Vagina (tissue), 2 donors: ENCODE results near the gene C22orf31. TPM values are rescaled to one million over a fixed set of nuclear protein-coding genes. Genes with fewer than 3 reads are reported as not detected.

Experiments used
- DNase-seq, 2 donors: peaks; one replicate each; pipeline ENCODE4 v3.0.0-alpha.2; 2017; ENCODE audit errors: extremely low spot score in 2 of 2
- H3K27ac ChIP-seq: fragments of 200-600 bp; sonication (generic); one replicate; pipeline ENCODE4 v1.5.1; 2019
- H3K27me3 ChIP-seq: fragments of 200-600 bp; sonication (generic); one replicate; pipeline ENCODE4 v1.5.1; 2019
- H3K36me3 ChIP-seq, 2 donors: fragments of 200-600 bp; sonication (generic); one replicate each; pipeline ENCODE4 v1.5.1; 2017 to 2019
- H3K4me1 ChIP-seq: fragments of 200-600 bp; sonication (generic); one replicate; pipeline ENCODE4 v1.5.1; 2019
- H3K4me3 ChIP-seq, 2 donors: fragments of 200-600 bp; sonication (generic); 1 replicate in 1 of 2; 2 replicates in 1 of 2; pipeline ENCODE4 v1.5.1; 2016 to 2019
- H3K9me3 ChIP-seq: fragments of 200-600 bp; sonication (generic); one replicate; pipeline ENCODE4 v1.5.1; 2019
- POLR2A ChIP-seq, 2 donors: fragments of 450-650 bp; IDR thresholded peaks; one replicate each; pipeline ENCODE4 v1.6.1; 2017; ENCODE audit warnings: antibody characterized with exemption in 2 of 2, mild to moderate bottlenecking in 2 of 2, moderate library complexity in 2 of 2
- POLR2AphosphoS5 ChIP-seq, 2 donors: sonication (generic); formaldehyde crosslinking; IDR thresholded peaks; one replicate each; pipeline ENCODE4 v1.9.0; 2017; ENCODE audit warnings: antibody characterized with exemption in 2 of 2, mild to moderate bottlenecking in 2 of 2, low read depth in 1 of 2; ENCODE audit not compliant: insufficient read depth in 1 of 2
- intact Hi-C: fragments of 100-400 bp; cut with DNase I; formaldehyde crosslinking; loops from one replicate; pipeline ENCODE4 v1.15.1; 2023
- total RNA-seq: library from RNA; depleted of rRNA; stranded (reverse); fragments of >200 nt; gene quantifications from one replicate; pipeline ENCODE4 v1.2.3, GENCODE V29; 2016
- TF ChIP-seq, protein P1 (sequence below), 3 experiments: fragments of 450-650 bp in 2 of 3; fragments of 200-600 bp in 1 of 3; sonication (generic) in 1 of 3; IDR thresholded peaks; one replicate each; pipeline ENCODE4 v1.5.1; 2017 to 2019; ENCODE audit warnings: antibody characterized with exemption in 3 of 3, mild to moderate bottlenecking in 2 of 3, moderate library complexity in 2 of 3

The C22orf31 gene
- total RNA-seq, 1 donor from 2014 or later, result not detected

DNA sequence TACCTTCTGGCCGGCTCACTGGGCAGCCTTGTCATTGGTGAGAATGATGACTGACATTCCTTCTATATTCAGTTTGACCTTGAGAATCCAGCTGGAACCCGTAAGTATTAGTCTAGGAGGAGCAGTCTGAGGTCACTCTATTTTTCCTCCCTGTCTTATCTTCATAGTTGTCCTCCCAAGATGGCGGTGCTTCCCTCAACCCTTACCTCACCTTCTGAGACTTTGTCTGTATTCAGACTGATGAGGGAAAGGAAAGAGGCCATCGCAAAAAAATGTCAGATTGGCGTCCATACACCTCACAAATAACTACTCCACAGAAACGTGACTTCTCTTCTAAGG is 17.2 kb upstream of the C22orf31 start:
- H3K9me3 ChIP-seq, result no peaks in the 10 kb centered on the region
- peak overlapping the region; percentile 51 for H3K27ac ChIP-seq
- H3K4me3 ChIP-seq, result no peak overlapping the region
- DNase-seq, result no peak
- TF ChIP-seq, protein P1, sequence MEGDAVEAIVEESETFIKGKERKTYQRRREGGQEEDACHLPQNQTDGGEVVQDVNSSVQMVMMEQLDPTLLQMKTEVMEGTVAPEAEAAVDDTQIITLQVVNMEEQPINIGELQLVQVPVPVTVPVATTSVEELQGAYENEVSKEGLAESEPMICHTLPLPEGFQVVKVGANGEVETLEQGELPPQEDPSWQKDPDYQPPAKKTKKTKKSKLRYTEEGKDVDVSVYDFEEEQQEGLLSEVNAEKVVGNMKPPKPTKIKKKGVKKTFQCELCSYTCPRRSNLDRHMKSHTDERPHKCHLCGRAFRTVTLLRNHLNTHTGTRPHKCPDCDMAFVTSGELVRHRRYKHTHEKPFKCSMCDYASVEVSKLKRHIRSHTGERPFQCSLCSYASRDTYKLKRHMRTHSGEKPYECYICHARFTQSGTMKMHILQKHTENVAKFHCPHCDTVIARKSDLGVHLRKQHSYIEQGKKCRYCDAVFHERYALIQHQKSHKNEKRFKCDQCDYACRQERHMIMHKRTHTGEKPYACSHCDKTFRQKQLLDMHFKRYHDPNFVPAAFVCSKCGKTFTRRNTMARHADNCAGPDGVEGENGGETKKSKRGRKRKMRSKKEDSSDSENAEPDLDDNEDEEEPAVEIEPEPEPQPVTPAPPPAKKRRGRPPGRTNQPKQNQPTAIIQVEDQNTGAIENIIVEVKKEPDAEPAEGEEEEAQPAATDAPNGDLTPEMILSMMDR (IDR thresholded peaks at IDR 0.05), result no peak
- TF ChIP-seq POLR2A (IDR thresholded peaks at IDR 0.05), result no peak
- no peak for TF ChIP-seq POLR2AphosphoS5 (IDR thresholded peaks at IDR 0.05; ENCODE audit: insufficient read depth in 1 of 2, low read depth in 1 of 2)
- H3K27me3 ChIP-seq, result no peaks in the 10 kb centered on the region
- H3K4me1 ChIP-seq, result peaks cover 65% of the 10 kb centered on the region
- intact Hi-C loops, result no loop called here
- no peaks in the 10 kb centered on the region for H3K36me3 ChIP-seq

DNA sequence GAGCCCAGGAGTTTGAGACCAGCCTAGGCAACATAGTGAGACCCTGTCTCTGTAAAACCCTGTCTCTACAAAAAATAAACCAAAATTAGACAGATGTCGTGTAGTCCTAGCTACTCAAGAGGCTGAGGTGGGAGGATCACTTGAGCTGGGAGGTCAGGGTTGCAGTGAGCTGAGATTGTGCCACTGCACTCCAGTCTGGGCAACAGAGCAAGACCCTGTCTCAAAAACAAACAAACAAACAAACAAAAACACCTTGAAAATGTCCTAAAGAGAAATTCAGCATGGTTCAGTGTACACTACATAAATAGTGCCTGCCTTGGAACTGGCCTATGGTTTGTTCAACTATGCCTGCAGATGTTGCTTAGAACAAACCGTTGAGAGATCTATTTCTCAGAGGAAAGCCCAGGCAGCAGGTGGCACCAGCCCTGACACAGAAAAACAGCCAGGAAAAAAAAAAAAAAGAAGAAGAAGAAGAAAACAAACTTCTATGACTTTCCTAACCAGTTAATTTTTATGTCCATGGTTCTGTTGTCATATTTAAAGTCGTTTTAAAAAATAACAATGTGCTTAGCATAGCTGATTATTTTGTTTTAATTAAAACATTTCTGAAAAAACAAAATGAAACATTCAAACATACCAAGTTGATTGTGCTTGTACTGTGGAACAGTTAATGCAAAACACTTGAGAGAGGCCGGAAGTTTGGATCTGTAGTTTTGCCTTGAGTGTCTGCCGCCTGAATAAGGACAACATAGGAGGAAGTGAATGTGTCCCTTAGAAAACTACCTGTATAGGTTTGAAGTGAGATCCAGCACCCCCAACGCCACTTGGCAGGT is 16.6 kb upstream of the C22orf31 start:
- DNase-seq, result no peak
- Histone ChIP-seq H3K9me3 (no peaks in the 10 kb centered on the region), H3K27me3 (no peaks in the 10 kb centered on the region), H3K4me3 (no peak overlapping the region), H3K4me1 (peaks cover 71% of the 10 kb centered on the region), H3K36me3 (no peaks in the 10 kb centered on the region), H3K27ac (no peak overlapping the region)
- TF ChIP-seq, protein P1 (IDR thresholded peaks at IDR 0.05), result no peak
- TF ChIP-seq POLR2AphosphoS5 (IDR thresholded peaks at IDR 0.05; ENCODE audit: insufficient read depth in 1 of 2, low read depth in 1 of 2) (no peak), POLR2A (IDR thresholded peaks at IDR 0.05) (no peak)
- intact Hi-C loops, result no loop called here

DNA sequence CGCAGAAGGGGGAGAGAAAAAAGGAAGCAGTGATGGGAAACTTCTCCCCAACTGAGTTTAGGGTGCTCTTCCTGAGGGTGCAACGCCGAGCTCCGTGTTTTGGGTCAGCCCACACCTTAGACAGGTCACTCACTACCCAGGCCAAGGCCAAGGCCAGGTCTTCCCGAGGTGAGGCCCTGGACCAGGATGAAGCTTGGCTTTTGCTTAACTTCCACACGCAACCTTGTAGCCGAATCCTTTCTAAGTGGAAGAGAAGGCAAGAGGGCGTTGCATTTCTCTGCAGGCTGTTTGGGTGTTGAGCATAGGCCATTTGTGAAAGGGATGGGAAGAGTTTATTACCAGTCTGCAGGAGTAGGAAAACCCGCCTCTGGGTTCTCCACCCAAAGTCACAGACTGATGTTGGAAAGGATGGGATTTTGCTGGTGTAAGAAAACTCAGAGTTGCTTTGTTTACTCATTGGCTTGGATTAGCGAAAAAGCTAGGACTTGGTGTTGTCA is 12.7 kb upstream of the C22orf31 start:
- intact Hi-C loops, result no loop called here
- Histone ChIP-seq H3K27me3 (no peaks in the 10 kb centered on the region), H3K9me3 (no peaks in the 10 kb centered on the region), H3K4me3 (peak overlapping the region; percentile 79 to 82), H3K36me3 (no peaks in the 10 kb centered on the region), H3K27ac (peak overlapping the region; percentile 84), H3K4me1 (peaks cover 53% of the 10 kb centered on the region)
- DNase-seq, result no peak
- no peak for TF ChIP-seq POLR2AphosphoS5 (IDR thresholded peaks at IDR 0.05; ENCODE audit: insufficient read depth in 1 of 2, low read depth in 1 of 2)

DNA sequence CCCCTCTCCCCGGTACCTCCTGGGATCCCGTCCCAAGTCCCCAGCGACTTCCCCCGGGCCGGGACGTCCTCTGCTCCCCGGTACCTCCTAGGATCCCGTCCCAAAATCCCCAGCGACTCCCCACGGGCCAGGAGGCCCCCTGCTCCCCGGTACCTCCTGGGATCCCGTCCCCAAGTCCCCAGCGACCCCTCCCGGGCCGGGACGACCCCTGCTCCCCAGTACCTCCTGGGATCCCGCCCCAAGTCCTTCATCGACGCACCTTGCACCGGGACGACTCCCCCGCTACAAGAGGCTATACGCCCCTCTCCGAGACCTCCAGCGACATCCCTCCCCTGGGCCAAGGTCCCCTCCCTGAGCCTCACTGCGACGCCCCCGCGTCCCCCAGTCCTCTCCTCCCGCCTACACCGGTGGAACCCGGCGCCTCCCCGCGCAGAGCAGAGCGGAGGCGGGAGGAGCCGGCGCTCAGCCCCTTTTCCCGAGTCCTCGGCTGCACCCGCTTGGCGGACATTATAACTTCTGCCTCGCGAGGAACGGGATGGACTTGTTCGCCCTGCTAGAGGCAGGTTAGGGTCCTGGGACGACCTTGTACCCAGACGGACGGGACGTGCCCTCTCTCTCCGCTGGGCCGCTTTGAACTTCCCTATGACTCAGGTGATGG is 12.1 kb upstream of the C22orf31 start:
- peak overlapping the region; percentile 84 for H3K27ac ChIP-seq
- DNase-seq, result no peak
- intact Hi-C loops, result no loop called here
- H3K4me3 ChIP-seq, result peak overlapping the region; percentile 79 to 82
- TF ChIP-seq, protein P1 (IDR thresholded peaks at IDR 0.05), result no peak
- TF ChIP-seq POLR2AphosphoS5 (IDR thresholded peaks at IDR 0.05; ENCODE audit: insufficient read depth in 1 of 2, low read depth in 1 of 2), result peak in 1 of 2 donors; percentile 33
- H3K36me3 ChIP-seq, result no peaks in the 10 kb centered on the region
- H3K27me3 ChIP-seq, result no peaks in the 10 kb centered on the region
- H3K9me3 ChIP-seq, result no peaks in the 10 kb centered on the region
- peaks cover 48% of the 10 kb centered on the region for H3K4me1 ChIP-seq

DNA sequence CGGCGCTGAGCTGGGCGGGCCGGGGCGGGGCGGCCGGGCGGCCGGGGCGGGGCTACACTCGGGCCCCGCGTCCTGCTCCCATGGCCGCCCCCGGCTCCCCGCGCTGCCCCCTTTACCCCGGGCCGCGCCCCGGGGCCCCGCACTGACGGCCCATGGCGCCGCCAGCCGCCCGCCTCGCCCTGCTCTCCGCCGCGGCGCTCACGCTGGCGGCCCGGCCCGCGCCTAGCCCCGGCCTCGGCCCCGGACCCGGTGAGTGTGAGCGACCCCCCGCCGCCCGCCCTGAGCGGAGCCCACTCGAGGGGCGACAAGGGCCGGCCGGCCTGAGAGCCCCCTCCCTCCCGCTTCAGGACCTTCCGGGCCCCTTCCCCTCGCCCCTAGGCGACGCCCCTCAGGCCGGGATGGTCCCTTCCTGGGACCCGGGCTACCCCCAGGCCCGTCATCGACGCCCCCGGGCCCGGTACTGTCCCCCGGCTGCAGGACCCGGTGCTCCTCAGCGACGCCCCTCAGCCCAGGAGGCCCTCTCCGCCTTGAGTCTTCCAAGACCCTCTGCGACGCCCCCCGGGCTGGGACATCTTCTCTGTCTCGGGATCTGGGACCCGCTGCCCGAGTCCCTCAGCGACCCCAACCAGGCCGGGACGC is 11.5 kb upstream of the C22orf31 start, which contains the start of gene KREMEN1:
Gene KREMEN1, plus strand, starts transcription at position 57 of the 639 bp plus-strand sequence. Its CDS starts 96 bp downstream, at position 153.
- peak within 1 kb of the TSS; percentile 84 for H3K27ac ChIP-seq
- no peaks in the 10 kb centered on the region for H3K27me3 ChIP-seq
- peaks cover 45% of the 10 kb centered on the region for H3K4me1 ChIP-seq
- H3K9me3 ChIP-seq, result no peaks in the 10 kb centered on the region
- peak within 1 kb of the TSS; percentile 79 to 82 for H3K4me3 ChIP-seq
- TF ChIP-seq POLR2AphosphoS5 (IDR thresholded peaks at IDR 0.05; ENCODE audit: insufficient read depth in 1 of 2, low read depth in 1 of 2) (no peak), POLR2A (IDR thresholded peaks at IDR 0.05) (no peak)
- TF ChIP-seq, protein P1 (IDR thresholded peaks at IDR 0.05), result no peak
- intact Hi-C loops, result no loop called here
- H3K36me3 ChIP-seq, result no peaks in the 10 kb centered on the region
- DNase-seq, result no peak
